Muscle layer of duodenum (tissue), 2 donors: ENCODE data around the gene MSGN1.
"Not testable (repeated sequence)": the region's sequence is repeated elsewhere in the genome, so short reads cannot be mapped to it uniquely, and the experiment has no call there.

Experiments
- H3K27ac ChIP-seq: one replicate; pipeline ENCODE4 v1.7.0; 2013; ENCODE audit warnings: mild to moderate bottlenecking, low read length
- H3K27me3 ChIP-seq: one replicate; pipeline ENCODE4 v1.7.0; 2013; ENCODE audit warnings: low read depth, mild to moderate bottlenecking, control low read depth, low read length
- H3K36me3 ChIP-seq, 2 donors: one replicate each; pipeline ENCODE4 v1.7.0; 2013; ENCODE audit warnings: low read length in 2 of 2, control low read depth in 1 of 2, mild to moderate bottlenecking in 1 of 2; ENCODE audit not compliant: insufficient read depth in 2 of 2, control insufficient read depth in 1 of 2
- H3K4me1 ChIP-seq, 2 donors: one replicate each; pipeline ENCODE4 v1.7.0; 2013; ENCODE audit warnings: low read length in 2 of 2, mild to moderate bottlenecking in 2 of 2, control low read depth in 1 of 2, moderate library complexity in 1 of 2; ENCODE audit not compliant: insufficient read depth in 2 of 2, control insufficient read depth in 1 of 2
- H3K4me3 ChIP-seq, 2 donors: one replicate each; pipeline ENCODE4 v1.7.0; 2013; ENCODE audit warnings: low read length in 2 of 2, low read depth in 1 of 2, mild to moderate bottlenecking in 1 of 2
- H3K9me3 ChIP-seq, 2 donors: one replicate each; pipeline ENCODE4 v1.7.0; 2013; ENCODE audit warnings: low read length in 2 of 2, control low read depth in 1 of 2, mild to moderate bottlenecking in 1 of 2; ENCODE audit not compliant: control insufficient read depth in 1 of 2
- donor health status: healthy.

The MSGN1 gene

GRCh38 chr2:17805717-17806363, 10.4 kb upstream of the MSGN1 start:
- H3K4me1 ChIP-seq = no peaks in the 10 kb centered on the region
- H3K36me3 ChIP-seq = no peaks in the 10 kb centered on the region
- H3K9me3 ChIP-seq = no peaks in the 10 kb centered on the region
- no peaks in the 10 kb centered on the region for H3K27me3 ChIP-seq
- H3K4me3 ChIP-seq = no peak overlapping the region
- no peak overlapping the region for H3K27ac ChIP-seq

- H3K4me1 ChIP-seq = no peaks in the 10 kb centered on the region
- no peak overlapping the region for H3K27ac ChIP-seq
- no peaks in the 10 kb centered on the region for H3K27me3 ChIP-seq
- no peak overlapping the region for H3K4me3 ChIP-seq
- no peaks in the 10 kb centered on the region for H3K9me3 ChIP-seq
- H3K36me3 ChIP-seq = no peaks in the 10 kb centered on the region
These were observed 3.1 kb upstream of the MSGN1 start for GRCh38 chr2:17813010-17813741.

- Histone ChIP-seq H3K9me3 (no peaks in the 10 kb centered on the region), H3K4me1 (no peaks in the 10 kb centered on the region), H3K36me3 (no peaks in the 10 kb centered on the region), H3K27me3 (no peaks in the 10 kb centered on the region), H3K27ac (no peak overlapping the region), H3K4me3 (no peak overlapping the region)
These were observed 2.4 kb upstream of the MSGN1 start for GRCh38 chr2:17813742-17814473.

DNA sequence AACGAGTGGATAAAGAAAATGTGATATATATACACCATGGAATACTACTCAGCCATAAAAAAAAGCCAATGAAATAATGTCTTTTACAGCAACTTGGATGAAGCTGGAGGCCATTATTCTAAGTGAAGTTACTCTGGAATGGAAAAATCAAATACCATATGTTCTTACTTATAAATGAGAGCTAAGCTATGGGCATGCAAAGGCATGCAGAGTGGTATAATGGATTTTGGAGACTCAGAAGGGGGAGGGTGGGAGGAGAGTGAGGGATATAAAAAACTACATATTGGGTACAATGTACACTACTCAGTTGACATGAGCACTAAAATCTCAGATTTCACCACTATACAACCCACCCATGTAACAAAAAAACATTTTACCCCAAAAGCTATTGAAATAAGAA, 1.7 kb upstream of the MSGN1 start:
- Histone ChIP-seq H3K27me3 (no peaks in the 10 kb centered on the region), H3K9me3 (no peaks in the 10 kb centered on the region), H3K4me3 (no peak overlapping the region), H3K36me3 (no peaks in the 10 kb centered on the region), H3K27ac (no peak overlapping the region), H3K4me1 (no peaks in the 10 kb centered on the region)

- Histone ChIP-seq H3K4me1 (no peaks in the 10 kb centered on the region), H3K27ac (no peak overlapping the region), H3K27me3 (no peaks in the 10 kb centered on the region), H3K36me3 (no peaks in the 10 kb centered on the region), H3K9me3 (no peaks in the 10 kb centered on the region), H3K4me3 (no peak overlapping the region)
These were observed 634 bp upstream of the MSGN1 start for GRCh38 chr2:17815468-17816184.

DNA sequence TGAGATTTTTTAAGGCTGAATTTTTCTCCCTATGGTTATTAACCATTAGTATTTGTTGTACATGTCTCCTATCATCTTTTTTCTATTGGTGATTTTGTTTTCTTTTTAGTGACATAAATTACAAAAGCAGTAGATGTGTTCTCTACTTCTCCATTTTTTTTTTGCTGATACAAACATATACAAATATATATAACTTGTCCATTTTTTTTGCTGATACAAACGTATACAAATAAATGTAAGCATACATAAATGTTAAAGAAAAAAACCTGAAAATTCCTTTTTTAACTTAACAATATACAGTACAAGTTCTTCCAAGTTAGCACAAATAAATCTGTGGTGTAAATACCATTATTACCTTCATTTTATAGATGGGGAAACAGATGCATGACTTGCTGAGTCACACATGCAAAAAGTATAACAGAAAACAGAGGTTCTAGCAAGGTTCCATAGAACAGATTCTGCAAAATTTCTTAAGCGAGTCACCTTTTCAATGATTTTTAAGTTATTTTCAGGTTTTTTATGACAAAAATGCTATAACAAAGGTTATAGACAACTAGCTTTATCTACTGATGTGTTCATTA, 2.1 kb downstream of the MSGN1 start:
- Histone ChIP-seq H3K27me3 (no peaks in the 10 kb centered on the region), H3K36me3 (no peaks in the 10 kb centered on the region), H3K9me3 (no peaks in the 10 kb centered on the region), H3K4me3 (no peak overlapping the region), H3K27ac (no peak overlapping the region), H3K4me1 (peaks cover 0 to 22% of the 10 kb centered on the region in 2 donors)

GRCh38 chr2:17821080-17821479, 4.8 kb downstream of the MSGN1 start:
- no peak overlapping the region for H3K4me3 ChIP-seq
- H3K36me3 ChIP-seq = no peaks in the 10 kb centered on the region
- peaks cover 0 to 22% of the 10 kb centered on the region in 2 donors for H3K4me1 ChIP-seq
- no peak overlapping the region for H3K27ac ChIP-seq
- H3K27me3 ChIP-seq = no peaks in the 10 kb centered on the region
- no peaks in the 10 kb centered on the region for H3K9me3 ChIP-seq

DNA sequence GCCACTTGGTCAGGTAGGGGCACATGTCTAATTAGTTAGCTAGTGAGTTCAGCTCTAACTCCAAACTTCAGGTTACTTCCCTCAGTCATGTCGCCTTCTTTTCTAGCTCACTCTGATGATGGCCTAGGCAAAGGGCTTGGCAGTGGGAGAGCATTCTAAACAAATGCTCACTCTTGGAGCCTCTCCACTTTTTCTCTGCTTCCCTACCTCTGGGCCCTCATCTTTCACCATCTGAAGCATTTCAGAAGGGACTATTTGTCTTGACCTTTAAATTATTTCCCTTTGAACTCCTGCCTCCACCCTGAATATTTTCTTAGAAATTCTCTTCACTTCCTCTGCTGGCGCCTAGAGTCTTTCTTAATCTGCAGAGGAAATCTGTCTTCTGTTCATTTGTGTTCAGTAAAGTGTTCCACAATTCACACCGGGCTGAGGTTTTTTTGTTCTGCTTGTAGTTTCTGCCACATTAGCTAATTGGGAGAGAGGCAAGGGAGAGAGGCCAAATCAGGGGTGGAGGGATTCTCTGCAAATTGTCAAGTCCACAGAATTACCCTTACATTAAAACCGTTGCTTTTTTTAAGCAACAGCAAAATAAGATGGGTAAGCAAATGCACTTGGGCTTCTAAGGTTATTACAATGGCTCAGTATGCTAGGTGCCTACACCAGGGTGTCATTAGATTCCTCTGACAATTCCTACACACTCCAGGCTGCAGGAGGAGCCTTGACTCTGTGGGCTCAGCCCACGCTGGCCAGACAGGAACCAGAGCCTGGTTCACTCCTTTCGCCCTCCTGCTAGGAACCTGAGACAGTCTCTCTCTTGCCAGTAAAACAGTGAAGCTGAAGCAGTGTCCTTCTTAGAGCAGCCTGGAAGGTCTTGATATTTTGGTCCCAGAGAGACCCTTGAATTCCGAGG, 5.5 kb downstream of the MSGN1 start:
- H3K27me3 ChIP-seq = no peaks in the 10 kb centered on the region
- H3K4me3 ChIP-seq = no peak overlapping the region
- peaks cover 0 to 22% of the 10 kb centered on the region in 2 donors for H3K4me1 ChIP-seq
- no peaks in the 10 kb centered on the region for H3K9me3 ChIP-seq
- H3K36me3 ChIP-seq = no peaks in the 10 kb centered on the region
- no peak overlapping the region for H3K27ac ChIP-seq

DNA sequence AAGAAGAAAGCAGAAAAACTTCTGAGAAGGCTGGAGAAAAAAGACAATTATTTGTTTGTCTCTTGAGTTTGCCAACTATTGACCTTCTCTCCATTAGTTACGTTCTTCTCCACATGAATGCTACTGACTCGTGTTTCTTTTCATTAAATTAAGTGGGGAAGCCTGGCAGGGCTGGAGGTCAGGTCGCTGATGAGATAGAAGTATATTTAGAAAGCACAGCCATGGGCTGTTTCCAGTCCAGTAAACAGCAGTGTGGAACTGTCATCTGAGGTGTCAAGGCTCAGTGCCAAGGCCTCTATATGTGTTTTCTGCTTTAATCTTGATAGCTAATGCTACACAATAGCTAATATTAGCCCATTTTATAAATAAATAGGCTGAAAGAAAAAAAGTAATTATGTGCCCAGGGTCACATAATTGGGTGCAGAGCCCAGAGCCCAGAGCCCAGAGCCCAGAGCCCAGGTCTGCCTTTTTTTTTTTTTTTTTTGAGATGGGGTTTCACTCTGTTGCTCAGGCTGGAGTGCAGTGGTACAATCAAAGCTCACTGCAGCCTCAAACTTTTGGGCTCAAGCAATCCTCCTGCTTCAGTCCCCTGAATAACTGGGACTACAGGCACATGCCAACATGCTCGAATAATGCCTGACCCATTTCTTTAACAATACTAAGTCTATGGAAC, 6.3 kb downstream of the MSGN1 start:
- H3K9me3 ChIP-seq = no peaks in the 10 kb centered on the region
- H3K27me3 ChIP-seq = no peaks in the 10 kb centered on the region
- no peak overlapping the region for H3K4me3 ChIP-seq
- H3K27ac ChIP-seq = no peak overlapping the region
- no peaks in the 10 kb centered on the region for H3K36me3 ChIP-seq
- H3K4me1 ChIP-seq = peaks cover 0 to 22% of the 10 kb centered on the region in 2 donors

GRCh38 chr2:17823646-17824045, 7.4 kb downstream of the MSGN1 start:
- peaks cover 0 to 22% of the 10 kb centered on the region in 2 donors for H3K4me1 ChIP-seq
- H3K27me3 ChIP-seq, H3K36me3 ChIP-seq, H3K27ac ChIP-seq, H3K4me3 ChIP-seq, H3K9me3 ChIP-seq: not testable (repeated sequence)
